Measurements from ENCODE around the gene SAPCD2.

DNA sequence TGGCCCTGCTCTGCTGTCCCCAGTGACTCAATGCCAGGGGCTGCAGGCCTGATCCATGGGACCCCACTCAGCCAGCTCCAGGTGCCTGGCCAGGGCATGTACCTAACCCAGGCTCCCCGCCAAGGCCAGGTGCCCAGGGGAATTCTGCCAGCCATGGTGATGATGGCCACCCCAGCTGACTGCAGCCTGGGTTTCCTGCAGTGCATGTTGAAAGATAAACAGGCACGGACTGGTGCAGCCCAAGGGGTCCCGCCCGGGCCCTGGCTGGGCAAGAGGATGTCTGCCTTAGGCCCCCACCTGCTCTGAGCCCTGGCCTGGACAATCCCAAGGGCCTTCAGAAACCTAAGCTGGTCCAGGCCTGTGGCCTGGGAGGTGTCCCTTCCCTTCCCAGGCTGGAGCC is 43.5 kb downstream of the SAPCD2 start:
- no peak for TF ChIP-seq EZH2phosphoT487 (IDR thresholded peaks at IDR 0.05; ENCODE audit: low read length)
- TF ChIP-seq, protein P1, sequence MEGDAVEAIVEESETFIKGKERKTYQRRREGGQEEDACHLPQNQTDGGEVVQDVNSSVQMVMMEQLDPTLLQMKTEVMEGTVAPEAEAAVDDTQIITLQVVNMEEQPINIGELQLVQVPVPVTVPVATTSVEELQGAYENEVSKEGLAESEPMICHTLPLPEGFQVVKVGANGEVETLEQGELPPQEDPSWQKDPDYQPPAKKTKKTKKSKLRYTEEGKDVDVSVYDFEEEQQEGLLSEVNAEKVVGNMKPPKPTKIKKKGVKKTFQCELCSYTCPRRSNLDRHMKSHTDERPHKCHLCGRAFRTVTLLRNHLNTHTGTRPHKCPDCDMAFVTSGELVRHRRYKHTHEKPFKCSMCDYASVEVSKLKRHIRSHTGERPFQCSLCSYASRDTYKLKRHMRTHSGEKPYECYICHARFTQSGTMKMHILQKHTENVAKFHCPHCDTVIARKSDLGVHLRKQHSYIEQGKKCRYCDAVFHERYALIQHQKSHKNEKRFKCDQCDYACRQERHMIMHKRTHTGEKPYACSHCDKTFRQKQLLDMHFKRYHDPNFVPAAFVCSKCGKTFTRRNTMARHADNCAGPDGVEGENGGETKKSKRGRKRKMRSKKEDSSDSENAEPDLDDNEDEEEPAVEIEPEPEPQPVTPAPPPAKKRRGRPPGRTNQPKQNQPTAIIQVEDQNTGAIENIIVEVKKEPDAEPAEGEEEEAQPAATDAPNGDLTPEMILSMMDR (IDR thresholded peaks at IDR 0.05; ENCODE audit: low read length) = no peak
- no peak for TF ChIP-seq EZH2 (optimal IDR thresholded peaks at IDR 0.05; ENCODE audit: low read depth, low read length)

All from MM.1S (cell line).